Neuronal stem cell (in vitro differentiated cells): ENCODE results near the gene UBE2E3.

Experiments
- DNase-seq: peaks from one replicate; pipeline ENCODE4 v3.0.0-alpha.2; 2013; ENCODE audit warnings: low spot score
- H2AFZ ChIP-seq: one replicate; pipeline ENCODE4 v1.6.1; 2013; ENCODE audit warnings: mild to moderate bottlenecking, low read length, inconsistent platforms
- H2AK5ac ChIP-seq: 2 replicates; pipeline ENCODE4 v1.6.1; 2013; ENCODE audit warnings: low read depth, mild to moderate bottlenecking, inconsistent platforms, low read length, moderate library complexity, mixed read lengths
- H2BK120ac ChIP-seq: 2 replicates; pipeline ENCODE4 v1.6.1; 2013; ENCODE audit warnings: low read depth, mild to moderate bottlenecking, inconsistent platforms, low read length, moderate library complexity, mixed read lengths
- H2BK12ac ChIP-seq: one replicate; pipeline ENCODE4 v1.6.1; 2013; ENCODE audit warnings: low read length, inconsistent platforms
- H2BK15ac ChIP-seq: 2 replicates; pipeline ENCODE4 v1.6.1; 2013; ENCODE audit warnings: mild to moderate bottlenecking, low read length, inconsistent platforms, mixed read lengths
- H2BK5ac ChIP-seq: one replicate; pipeline ENCODE4 v1.6.1; 2013; ENCODE audit warnings: inconsistent platforms, mild to moderate bottlenecking, low read length, moderate library complexity
- H3K14ac ChIP-seq: one replicate; pipeline ENCODE4 v1.6.1; 2013; ENCODE audit warnings: low read length, inconsistent platforms
- H3K18ac ChIP-seq: 2 replicates; pipeline ENCODE4 v1.6.1; 2013; ENCODE audit warnings: low read length, inconsistent platforms
- H3K23ac ChIP-seq: 2 replicates; pipeline ENCODE4 v1.6.1; 2013; ENCODE audit warnings: low read depth, mild to moderate bottlenecking, mixed read lengths, low read length, inconsistent platforms; ENCODE audit not compliant: poor library complexity
- H3K27ac ChIP-seq: replicated peaks from 3 replicates; pipeline ENCODE4 v1.5.1; 2013; ENCODE audit warnings: low read length, inconsistent platforms
- H3K27me3 ChIP-seq, 3 experiments: 2 replicates each; pipeline ENCODE4 v1.6.1; 2013; ENCODE audit warnings: low read length in 3 of 3, mild to moderate bottlenecking in 2 of 3, inconsistent platforms in 1 of 3, low read depth in 1 of 3, mixed read lengths in 1 of 3, moderate library complexity in 1 of 3; ENCODE audit not compliant: control insufficient read depth in 3 of 3, insufficient read depth in 3 of 3
- H3K36me3 ChIP-seq, 2 donors: replicated peaks in 1 of 2; 2 replicates each; pipeline ENCODE4 v1.6.1; 2013; ENCODE audit warnings: low read length in 2 of 2; ENCODE audit not compliant: control insufficient read depth in 2 of 2, insufficient read depth in 2 of 2
- H3K4ac ChIP-seq: 2 replicates; pipeline ENCODE4 v1.6.1; 2013; ENCODE audit warnings: inconsistent platforms, mild to moderate bottlenecking, low read length, moderate library complexity
- H3K4me1 ChIP-seq, 2 donors: 1 replicate in 1 of 2; 2 replicates in 1 of 2; pipeline ENCODE4 v1.6.1; 2013; ENCODE audit warnings: low read length in 2 of 2, low read depth in 1 of 2; ENCODE audit not compliant: control insufficient read depth in 2 of 2, insufficient read depth in 1 of 2
- H3K4me2 ChIP-seq: one replicate; pipeline ENCODE4 v1.6.1; 2013; ENCODE audit warnings: mild to moderate bottlenecking, low read length, inconsistent platforms; ENCODE audit not compliant: insufficient read depth, poor library complexity, severe bottlenecking
- H3K4me3 ChIP-seq, 2 donors: 2 replicates each; pipeline ENCODE4 v1.5.1; 2013; ENCODE audit warnings: low read length in 2 of 2, mild to moderate bottlenecking in 2 of 2, inconsistent platforms in 1 of 2, moderate library complexity in 1 of 2
- H3K79me1 ChIP-seq: one replicate; pipeline ENCODE4 v1.6.1; 2013; ENCODE audit warnings: low read depth, mild to moderate bottlenecking, inconsistent platforms, low read length, moderate library complexity
- H3K9ac ChIP-seq: one replicate; pipeline ENCODE4 v1.6.1; 2013; ENCODE audit warnings: mild to moderate bottlenecking, low read depth, low read length, inconsistent platforms; ENCODE audit not compliant: poor library complexity
- H3K9me3 ChIP-seq, 2 donors: replicated peaks in 1 of 2; 2 replicates each; pipeline versions ENCODE3 to v1.6.1; 2013; ENCODE audit warnings: low read length in 2 of 2, mild to moderate bottlenecking in 2 of 2, inconsistent platforms in 1 of 2, low read depth in 1 of 2, mixed read lengths in 1 of 2, moderate library complexity in 1 of 2; ENCODE audit not compliant: control insufficient read depth in 2 of 2, insufficient read depth in 1 of 2
- H4K8ac ChIP-seq: one replicate; pipeline ENCODE4 v1.6.1; 2013; ENCODE audit warnings: low read depth, mild to moderate bottlenecking, inconsistent platforms, low read length, moderate library complexity
- H4K91ac ChIP-seq: one replicate; pipeline ENCODE4 v1.6.1; 2013; ENCODE audit warnings: low read length, low read depth, mild to moderate bottlenecking, inconsistent platforms; ENCODE audit not compliant: poor library complexity
- WGBS, 2 donors: extraction: QIAGEN DNeasy Blood & Tissue Kit; methylation state at CpG; one replicate each; pipeline ENCODE4 v1.1.7; 2013; ENCODE audit warnings: missing lambda C conversion rate in 2 of 2, mixed read lengths in 1 of 2; ENCODE audit not compliant: insufficient read length in 2 of 2, insufficient replicate concordance in 1 of 2; ENCODE audit errors: extremely low coverage in 2 of 2; 5-methylcytosine and 5-hydroxymethylcytosine counted together

UBE2E3 gene

DNA sequence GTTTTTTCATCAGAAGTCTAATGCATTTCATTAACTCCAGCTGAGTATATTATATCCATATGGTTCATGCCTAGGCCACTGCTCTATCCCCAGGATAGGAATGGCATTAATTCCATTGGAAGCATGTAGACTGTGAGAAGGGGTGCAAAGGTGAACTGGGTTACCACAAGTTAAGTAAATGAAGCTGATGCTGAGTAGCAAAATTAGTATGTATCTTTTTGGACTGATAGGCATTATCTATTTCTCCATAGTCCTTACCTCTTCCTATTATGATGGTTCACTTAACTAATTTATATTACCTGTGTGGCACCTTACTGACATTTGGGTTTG is 24.9 kb downstream of the UBE2E3 start:
- Histone ChIP-seq H2AK5ac (no peak overlapping the region), H4K8ac (no peak overlapping the region), H2AFZ (no peak overlapping the region), H2BK5ac (no peak overlapping the region), H4K91ac (no peak overlapping the region), H3K4ac (no peak overlapping the region), H3K4me3 (no peak overlapping the region), H3K79me1 (peaks cover 2% of the 10 kb centered on the region), H3K4me2 (no peak overlapping the region), H2BK15ac (no peak overlapping the region), H3K18ac (no peak overlapping the region), H3K14ac (no peak overlapping the region), H3K27ac (no peak overlapping the region), H3K27me3 (no peaks in the 10 kb centered on the region), H2BK120ac (no peak overlapping the region), H3K36me3 (peaks cover 0 to 8% of the 10 kb centered on the region in 2 donors), H3K4me1 (peaks cover 3 to 6% of the 10 kb centered on the region in 2 donors), H3K23ac (no peak overlapping the region), H3K9ac (no peak overlapping the region), H3K9me3 (no peaks in the 10 kb centered on the region), H2BK12ac (no peak overlapping the region)
- DNase-seq, result no peak

DNA sequence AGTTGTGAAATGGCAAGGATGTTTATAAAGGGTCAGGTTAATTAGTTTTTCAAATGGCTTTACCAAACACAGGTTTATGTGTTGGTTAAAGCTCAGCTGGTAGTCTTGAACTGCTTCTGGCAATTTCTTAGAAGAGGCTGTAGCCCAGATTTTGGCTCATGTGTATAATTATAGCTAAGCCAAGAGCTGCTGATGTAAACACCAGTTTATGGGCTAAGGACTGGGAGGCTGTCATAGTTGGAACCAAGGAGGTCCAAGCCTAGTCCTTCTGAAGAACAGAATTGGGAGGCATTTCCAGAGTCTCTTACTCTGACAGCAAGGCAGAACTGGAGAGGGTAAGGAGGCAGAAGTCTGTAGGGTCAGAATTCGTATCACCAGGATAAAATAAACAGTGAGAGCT is 25.4 kb downstream of the UBE2E3 start:
- Histone ChIP-seq H3K79me1 (peaks cover 2% of the 10 kb centered on the region), H2BK5ac (no peak overlapping the region), H2BK12ac (no peak overlapping the region), H3K27me3 (no peaks in the 10 kb centered on the region), H4K91ac (no peak overlapping the region), H3K36me3 (peaks cover 0 to 5% of the 10 kb centered on the region in 2 donors), H3K27ac (no peak overlapping the region), H2BK15ac (no peak overlapping the region), H3K23ac (no peak overlapping the region), H3K14ac (no peak overlapping the region), H3K4me1 (peaks cover 3 to 6% of the 10 kb centered on the region in 2 donors), H2AFZ (no peak overlapping the region), H3K18ac (no peak overlapping the region), H3K9me3 (no peaks in the 10 kb centered on the region), H2AK5ac (no peak overlapping the region), H3K4me3 (no peak overlapping the region), H3K4me2 (no peak overlapping the region), H2BK120ac (no peak overlapping the region), H4K8ac (no peak overlapping the region), H3K4ac (no peak overlapping the region), H3K9ac (no peak overlapping the region)
- no CpG with 5 or more reads among the region's 1 CpG for WGBS, 2 donors
- DNase-seq, result no peak

- DNase-seq, result no peak
- Histone ChIP-seq H3K23ac (no peak overlapping the region), H3K4me2 (no peak overlapping the region), H3K27ac (no peak overlapping the region), H2AK5ac (no peak overlapping the region), H3K4ac (no peak overlapping the region), H2BK5ac (no peak overlapping the region), H4K91ac (no peak overlapping the region), H3K4me3 (no peak overlapping the region), H3K79me1 (peaks cover 2% of the 10 kb centered on the region), H3K27me3 (no peaks in the 10 kb centered on the region), H2BK12ac (no peak overlapping the region), H2BK120ac (no peak overlapping the region), H3K36me3 (peaks cover 0 to 5% of the 10 kb centered on the region in 2 donors), H2BK15ac (no peak overlapping the region), H3K4me1 (peaks cover 3 to 6% of the 10 kb centered on the region in 2 donors), H3K9me3 (no peaks in the 10 kb centered on the region), H4K8ac (no peak overlapping the region), H2AFZ (no peak overlapping the region), H3K9ac (no peak overlapping the region), H3K14ac (no peak overlapping the region), H3K18ac (no peak overlapping the region)
- no CpG with 5 or more reads among the region's 4 CpGs for WGBS, 2 donors
These were observed 26.9 kb downstream of the UBE2E3 start for GRCh38 chr2:181007086-181007837.

DNA sequence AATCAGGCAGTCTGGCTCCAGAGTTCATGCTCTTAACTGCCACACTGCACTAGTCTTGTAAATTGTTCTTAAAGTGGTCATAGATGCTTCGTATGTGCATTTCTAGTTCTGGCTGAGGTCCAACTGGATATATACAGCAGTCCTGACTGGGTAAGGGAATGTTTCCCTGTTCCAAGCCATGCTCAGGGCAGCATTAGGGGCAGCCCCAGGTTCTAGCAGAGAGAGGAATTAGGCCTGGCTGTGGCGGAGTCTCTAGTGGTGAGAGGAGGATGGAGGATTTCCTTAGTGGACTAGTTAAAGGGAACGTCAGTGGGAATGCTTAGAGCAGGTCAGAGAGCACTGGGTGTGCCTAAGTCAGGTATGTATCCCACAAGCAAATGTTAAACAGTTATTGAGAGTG is 28.0 kb downstream of the UBE2E3 start:
- H3K27ac ChIP-seq, result no peak overlapping the region
- H3K36me3 ChIP-seq, result peaks cover 0 to 4% of the 10 kb centered on the region in 2 donors
- H3K27me3 ChIP-seq, result no peaks in the 10 kb centered on the region
- no peak overlapping the region for H3K14ac ChIP-seq
- no peak overlapping the region for H3K4ac ChIP-seq
- H4K91ac ChIP-seq, result no peak overlapping the region
- WGBS, 2 donors, result no CpG with 5 or more reads among the region's 3 CpGs
- no peak overlapping the region for H2BK12ac ChIP-seq
- H2AFZ ChIP-seq, result no peak overlapping the region
- H4K8ac ChIP-seq, result no peak overlapping the region
- no peaks in the 10 kb centered on the region for H3K9me3 ChIP-seq
- H3K9ac ChIP-seq, result no peak overlapping the region
- no peak overlapping the region for H3K4me3 ChIP-seq
- no peak overlapping the region for H2AK5ac ChIP-seq
- H3K23ac ChIP-seq, result no peak overlapping the region
- peaks cover 3 to 5% of the 10 kb centered on the region in 2 donors for H3K4me1 ChIP-seq
- no peak overlapping the region for H2BK15ac ChIP-seq
- H2BK120ac ChIP-seq, result no peak overlapping the region
- H3K79me1 ChIP-seq, result peaks cover 2% of the 10 kb centered on the region
- H3K4me2 ChIP-seq, result no peak overlapping the region
- DNase-seq, result no peak
- no peak overlapping the region for H2BK5ac ChIP-seq
- H3K18ac ChIP-seq, result no peak overlapping the region
